Glutamatergic neuron (in vitro differentiated cells): ENCODE data around the gene E4F1. TPM values are rescaled to one million over a fixed set of nuclear protein-coding genes. Genes with fewer than 3 reads are reported as not detected.

Source experiments
- DNase-seq: peaks from one replicate; pipeline ENCODE4 v3.0.0; 2022
- H3K27ac Mint-ChIP-seq: one replicate; pipeline ENCODE4 v1.8.0; 2020; ENCODE audit warnings: mild to moderate bottlenecking, mixed read lengths, inconsistent platforms; ENCODE audit not compliant: unreplicated experiment
- H3K27me3 Mint-ChIP-seq: one replicate; pipeline ENCODE4 v1.8.0; 2020; ENCODE audit warnings: mild to moderate bottlenecking, moderate library complexity, mixed read lengths, inconsistent platforms; ENCODE audit not compliant: unreplicated experiment
- H3K36me3 Mint-ChIP-seq: one replicate; pipeline ENCODE4 v1.8.0; 2020; ENCODE audit warnings: mild to moderate bottlenecking, mixed read lengths, inconsistent platforms; ENCODE audit not compliant: unreplicated experiment
- H3K4me1 Mint-ChIP-seq: one replicate; pipeline ENCODE4 v1.8.0; 2020; ENCODE audit warnings: mild to moderate bottlenecking, low read depth, mixed read lengths, inconsistent platforms; ENCODE audit not compliant: unreplicated experiment
- H3K4me3 Mint-ChIP-seq: one replicate; pipeline ENCODE4 v1.8.0; 2020; ENCODE audit warnings: mild to moderate bottlenecking, mixed read lengths, inconsistent platforms; ENCODE audit not compliant: unreplicated experiment
- H3K9me3 Mint-ChIP-seq: one replicate; pipeline ENCODE4 v1.8.0; 2020; ENCODE audit warnings: mild to moderate bottlenecking, moderate library complexity, mixed read lengths, inconsistent platforms; ENCODE audit not compliant: unreplicated experiment
- total RNA-seq: library from RNA; stranded (reverse); fragmentation: NEBNext Ultra II Directional; extraction: Animal tissue kit (Norgen Biotek cat#: 25700); gene quantifications from one replicate; pipeline ENCODE4 v1.2.1, GENCODE V29; 2021; ENCODE audit not compliant: unreplicated experiment
- TF ChIP-seq, protein P1 (sequence below): fragments of 200-600 bp; sonication (generic); IDR thresholded peaks from one replicate; pipeline ENCODE4 v1.5.0; 2021; ENCODE audit not compliant: partially characterized antibody, unreplicated experiment

Gene E4F1
- total RNA-seq, 1 donor from 2014 or later: 53.4 TPM

DNA sequence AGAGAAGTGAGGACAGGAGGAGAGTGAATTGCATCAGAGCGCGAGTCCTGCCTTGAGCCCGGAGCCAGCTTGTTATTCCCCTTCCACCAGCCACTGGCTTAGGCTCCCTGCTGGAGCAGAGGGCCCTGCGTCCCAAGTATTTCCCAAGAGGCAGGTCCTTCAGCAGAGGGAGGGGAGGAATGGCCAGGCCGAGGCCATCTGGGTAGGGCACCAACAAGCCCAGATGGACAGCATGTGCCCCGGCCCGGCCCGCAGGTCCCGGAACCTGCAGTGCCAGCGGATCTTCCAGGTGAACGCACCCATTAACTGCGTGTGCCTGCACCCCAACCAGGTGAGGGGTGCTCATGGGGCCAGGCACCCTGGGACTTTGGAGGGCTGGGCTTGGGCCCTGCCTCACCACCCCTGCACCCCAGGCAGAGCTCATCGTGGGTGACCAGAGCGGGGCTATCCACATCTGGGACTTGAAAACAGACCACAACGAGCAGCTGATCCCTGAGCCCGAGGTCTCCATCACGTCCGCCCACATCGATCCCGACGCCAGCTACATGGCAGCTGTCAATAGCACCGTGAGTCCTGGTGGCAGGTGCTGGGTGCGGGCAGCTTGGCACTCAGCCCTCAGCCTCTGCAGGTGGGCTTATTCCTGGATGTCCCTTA is 16.5 kb upstream of the E4F1 start:
- Mint-ChIP-seq H3K4me3 (peak overlapping the region; percentile 87), H3K27ac (no peak overlapping the region), H3K4me1 (peaks cover 8% of the 10 kb centered on the region), H3K36me3 (no peaks in the 10 kb centered on the region), H3K27me3 (peaks cover 10% of the 10 kb centered on the region), H3K9me3 (peaks cover 13% of the 10 kb centered on the region)
- no peak for DNase-seq
- TF ChIP-seq, protein P1, sequence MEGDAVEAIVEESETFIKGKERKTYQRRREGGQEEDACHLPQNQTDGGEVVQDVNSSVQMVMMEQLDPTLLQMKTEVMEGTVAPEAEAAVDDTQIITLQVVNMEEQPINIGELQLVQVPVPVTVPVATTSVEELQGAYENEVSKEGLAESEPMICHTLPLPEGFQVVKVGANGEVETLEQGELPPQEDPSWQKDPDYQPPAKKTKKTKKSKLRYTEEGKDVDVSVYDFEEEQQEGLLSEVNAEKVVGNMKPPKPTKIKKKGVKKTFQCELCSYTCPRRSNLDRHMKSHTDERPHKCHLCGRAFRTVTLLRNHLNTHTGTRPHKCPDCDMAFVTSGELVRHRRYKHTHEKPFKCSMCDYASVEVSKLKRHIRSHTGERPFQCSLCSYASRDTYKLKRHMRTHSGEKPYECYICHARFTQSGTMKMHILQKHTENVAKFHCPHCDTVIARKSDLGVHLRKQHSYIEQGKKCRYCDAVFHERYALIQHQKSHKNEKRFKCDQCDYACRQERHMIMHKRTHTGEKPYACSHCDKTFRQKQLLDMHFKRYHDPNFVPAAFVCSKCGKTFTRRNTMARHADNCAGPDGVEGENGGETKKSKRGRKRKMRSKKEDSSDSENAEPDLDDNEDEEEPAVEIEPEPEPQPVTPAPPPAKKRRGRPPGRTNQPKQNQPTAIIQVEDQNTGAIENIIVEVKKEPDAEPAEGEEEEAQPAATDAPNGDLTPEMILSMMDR: no peak

DNA sequence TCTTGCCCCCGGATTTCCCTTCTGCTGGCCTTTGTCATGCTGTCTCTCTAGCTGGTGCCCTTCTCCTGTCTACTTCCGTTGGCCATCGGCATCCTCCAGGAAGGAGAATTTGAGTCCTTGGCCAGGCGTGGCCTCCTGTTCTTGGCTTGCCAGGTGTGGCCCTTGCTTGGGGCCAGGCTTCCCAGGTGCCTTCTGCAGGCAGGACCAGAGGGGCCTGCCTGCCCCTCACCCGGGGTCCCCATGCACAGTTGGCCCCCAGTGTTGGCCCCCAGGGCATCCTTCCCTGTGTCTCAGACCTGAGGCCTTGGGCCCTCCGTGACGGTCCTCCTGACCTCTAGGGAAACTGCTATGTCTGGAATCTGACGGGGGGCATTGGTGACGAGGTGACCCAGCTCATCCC is 15.5 kb upstream of the E4F1 start:
- TF ChIP-seq, protein P1: no peak

DNA sequence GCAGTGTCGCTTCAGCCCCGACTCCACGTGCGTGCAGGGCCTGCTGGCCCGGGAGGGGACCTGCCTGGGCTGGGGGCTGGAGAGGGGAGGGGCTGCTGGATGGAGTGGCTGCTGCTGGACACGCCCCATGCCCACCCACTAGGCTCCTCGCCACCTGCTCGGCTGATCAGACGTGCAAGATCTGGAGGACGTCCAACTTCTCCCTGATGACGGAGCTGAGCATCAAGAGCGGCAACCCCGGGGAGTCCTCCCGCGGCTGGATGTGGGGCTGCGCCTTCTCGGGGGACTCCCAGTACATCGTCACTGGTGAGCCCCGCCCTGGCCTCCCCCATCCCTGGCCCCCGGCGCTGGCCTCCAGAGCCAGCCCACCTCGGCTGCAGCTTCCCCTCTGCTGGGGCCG is 15.1 kb upstream of the E4F1 start:
- peaks cover 11% of the 10 kb centered on the region for H3K27me3 Mint-ChIP-seq
- no peaks in the 10 kb centered on the region for H3K36me3 Mint-ChIP-seq
- H3K4me1 Mint-ChIP-seq: peaks cover 14% of the 10 kb centered on the region
- no peak for DNase-seq
- peaks cover 13% of the 10 kb centered on the region for H3K9me3 Mint-ChIP-seq
- TF ChIP-seq, protein P1: no peak
- H3K27ac Mint-ChIP-seq: no peak overlapping the region
- H3K4me3 Mint-ChIP-seq: no peak overlapping the region

More for the DNA sequence above, 15.5 kb upstream of the E4F1 start:
- peak overlapping the region; percentile 56 for H3K4me3 Mint-ChIP-seq
- peaks cover 13% of the 10 kb centered on the region for H3K9me3 Mint-ChIP-seq
- peaks cover 10% of the 10 kb centered on the region for H3K27me3 Mint-ChIP-seq
- no peaks in the 10 kb centered on the region for H3K36me3 Mint-ChIP-seq
- no peak for DNase-seq
- H3K4me1 Mint-ChIP-seq: peaks cover 12% of the 10 kb centered on the region
- peak overlapping the region; percentile 59 for H3K27ac Mint-ChIP-seq

DNA sequence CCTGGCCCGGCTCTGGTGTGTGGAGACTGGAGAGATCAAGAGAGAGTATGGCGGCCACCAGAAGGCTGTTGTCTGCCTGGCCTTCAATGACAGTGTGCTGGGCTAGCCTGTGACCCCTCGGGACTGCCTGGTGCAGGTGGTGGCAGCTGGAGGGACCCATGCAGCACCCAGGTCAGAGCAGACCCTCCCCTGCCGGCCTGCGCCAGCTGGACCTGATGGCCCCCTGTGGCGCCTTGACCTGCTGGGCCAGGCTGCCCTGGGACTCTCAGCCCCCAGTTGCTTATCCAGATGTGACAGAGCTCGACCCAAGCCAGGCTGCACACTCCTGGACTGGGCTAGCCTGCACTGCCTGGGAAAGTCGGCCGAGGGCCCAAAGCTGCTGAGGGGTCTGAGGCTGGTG is 14.6 kb upstream of the E4F1 start:
- H3K9me3 Mint-ChIP-seq: peaks cover 10% of the 10 kb centered on the region
- peaks cover 18% of the 10 kb centered on the region for H3K4me1 Mint-ChIP-seq
- H3K36me3 Mint-ChIP-seq: no peaks in the 10 kb centered on the region
- H3K27ac Mint-ChIP-seq: no peak overlapping the region
- no peak overlapping the region for H3K4me3 Mint-ChIP-seq
- no peak for DNase-seq
- peaks cover 13% of the 10 kb centered on the region for H3K27me3 Mint-ChIP-seq
- TF ChIP-seq, protein P1: no peak

DNA sequence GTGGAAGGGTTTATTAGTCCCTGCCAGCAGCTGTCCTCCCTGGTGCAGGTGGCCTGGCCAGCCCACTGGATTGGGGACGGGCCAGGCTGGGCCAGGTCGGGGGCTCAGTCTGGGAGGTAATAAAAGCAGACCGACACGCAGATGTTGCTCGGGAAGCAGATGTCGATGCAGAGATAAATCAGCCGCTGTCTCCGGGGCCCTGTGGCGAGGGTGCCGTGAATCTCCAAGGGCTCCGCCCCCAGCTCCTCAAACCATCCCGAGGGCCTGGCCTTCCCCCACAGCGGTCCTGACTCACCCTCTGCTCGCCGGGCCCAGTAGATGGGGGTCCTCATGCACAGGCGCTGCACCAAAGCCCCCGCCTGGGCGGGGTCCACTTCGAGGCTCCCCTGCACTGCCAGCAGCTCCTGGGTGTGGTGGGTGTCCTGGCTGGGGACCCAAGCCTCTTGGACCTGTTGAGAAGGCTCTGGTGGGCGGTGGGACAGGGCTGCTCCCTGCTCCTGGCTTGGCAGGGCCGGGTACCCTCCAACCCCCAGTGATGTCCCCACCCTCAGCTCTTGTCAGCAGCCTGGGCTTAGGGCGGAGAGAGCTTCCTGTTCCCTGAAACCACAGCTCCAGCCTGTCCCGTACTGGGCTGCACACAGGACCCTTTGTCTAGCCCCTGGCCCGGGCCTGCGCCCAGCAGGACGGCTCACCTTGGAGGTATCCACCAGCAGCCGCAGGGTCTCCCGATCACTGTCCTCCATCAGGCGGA is 14.0 kb upstream of the E4F1 start:
- Mint-ChIP-seq H3K27me3 (peaks cover 13% of the 10 kb centered on the region), H3K4me1 (peaks cover 18% of the 10 kb centered on the region)

More for the DNA sequence above, 14.0 kb upstream of the E4F1 start:
- Mint-ChIP-seq H3K27ac (no peak overlapping the region), H3K9me3 (peaks cover 8% of the 10 kb centered on the region), H3K36me3 (no peaks in the 10 kb centered on the region), H3K4me3 (no peak overlapping the region)
- DNase-seq: no peak
- TF ChIP-seq, protein P1: no peak
